CD4-positive, alpha-beta memory T cell (primary cell): Measurements from ENCODE around the gene SHANK3. TPM values are rescaled to one million over a fixed set of nuclear protein-coding genes. Genes with fewer than 3 reads are reported as not detected.
A peak's percentile ranks its signal among the peaks of the same experiment; 100 is the strongest.

Experiments
- CTCF ChIA-PET: fragments of 350-600 bp; sonication (Branson Sonifier 250); formaldehyde crosslinking; loops from one replicate; lab custom pipeline; 2021; ENCODE audit warnings: inconsistent platforms; ENCODE audit not compliant: partially characterized antibody; lab: Charles Lee
- POLR2A ChIA-PET: fragments of 350-600 bp; sonication (Branson Sonifier 250); formaldehyde crosslinking; loops from one replicate; lab custom pipeline; 2021; ENCODE audit not compliant: partially characterized antibody; lab: Charles Lee
- DNase-seq, 5 donors: peaks; one replicate each; pipeline versions ENCODE4 v3.0.0 to v3.0.0-alpha.2; 2020 to 2022; ENCODE audit warnings: mixed read lengths in 1 of 5
- H3K27ac ChIP-seq: one replicate; pipeline ENCODE4 v1.7.0; 2013; ENCODE audit warnings: low read depth, low read length
- H3K27me3 ChIP-seq: 2 replicates; pipeline ENCODE4 v1.7.0; 2013; ENCODE audit warnings: mild to moderate bottlenecking, low read length, moderate library complexity; ENCODE audit not compliant: insufficient read depth
- H3K36me3 ChIP-seq: 2 replicates; pipeline ENCODE4 v1.7.0; 2013; ENCODE audit warnings: mild to moderate bottlenecking, low read length, moderate library complexity; ENCODE audit not compliant: insufficient read depth
- H3K4me1 ChIP-seq: 2 replicates; pipeline ENCODE4 v1.7.0; 2013; ENCODE audit warnings: mild to moderate bottlenecking, low read length, moderate library complexity; ENCODE audit not compliant: insufficient read depth
- H3K4me3 ChIP-seq, 2 donors: one replicate each; pipeline ENCODE4 v1.7.0; 2013; ENCODE audit warnings: low read length in 2 of 2, mild to moderate bottlenecking in 1 of 2
- H3K9me3 ChIP-seq, 2 donors: one replicate each; pipeline ENCODE4 v1.7.0; 2013; ENCODE audit warnings: low read length in 2 of 2, control low read depth in 1 of 2; ENCODE audit not compliant: control insufficient read depth in 1 of 2
- H3K27ac Mint-ChIP-seq, 7 donors: one replicate each; pipeline ENCODE4 v1.8.0; 2020 to 2021; ENCODE audit warnings: mixed read lengths in 7 of 7, mild to moderate bottlenecking in 6 of 7, inconsistent platforms in 3 of 7, moderate library complexity in 3 of 7
- H3K27me3 Mint-ChIP-seq, 2 donors: one replicate each; pipeline ENCODE4 v1.8.0; 2020 to 2021; ENCODE audit warnings: mixed read lengths in 2 of 2
- H3K36me3 Mint-ChIP-seq, 2 donors: one replicate each; pipeline ENCODE4 v1.8.0; 2020 to 2021; ENCODE audit warnings: mixed read lengths in 2 of 2, inconsistent platforms in 1 of 2, mild to moderate bottlenecking in 1 of 2
- H3K4me1 Mint-ChIP-seq, 4 donors: one replicate each; pipeline ENCODE4 v1.8.0; 2020 to 2021; ENCODE audit warnings: mixed read lengths in 4 of 4, mild to moderate bottlenecking in 1 of 4
- H3K4me3 Mint-ChIP-seq, 8 donors: one replicate each; pipeline ENCODE4 v1.8.0; 2020 to 2021; ENCODE audit warnings: mixed read lengths in 8 of 8, mild to moderate bottlenecking in 7 of 8, moderate library complexity in 6 of 8, inconsistent platforms in 3 of 8
- H3K9me3 Mint-ChIP-seq, 8 donors: one replicate each; pipeline ENCODE4 v1.8.0; 2020 to 2021; ENCODE audit warnings: mixed read lengths in 8 of 8, mild to moderate bottlenecking in 5 of 8, inconsistent platforms in 3 of 8, moderate library complexity in 1 of 8
- intact Hi-C: fragments of 100-400 bp; cut with micrococcal nuclease; formaldehyde crosslinking; loops from one replicate; pipeline ENCODE4 v1.15.1; 2023
- polyA plus RNA-seq, 2 donors: library from polyadenylated mRNA; unstranded; fragments of 300-500 nt; fragmentation: Illumina TruSeq; gene quantifications; one replicate each; pipeline ENCODE4 v1.2.3, GENCODE V29; 2021
- total RNA-seq, 2 experiments: library from RNA; stranded (reverse); gene quantifications; one replicate each; pipeline ENCODE4 v1.2.3, GENCODE V29; 2021

The SHANK3 gene
- total and polyA plus RNA-seq, 4 experiments from 2014 or later = not detected

DNA sequence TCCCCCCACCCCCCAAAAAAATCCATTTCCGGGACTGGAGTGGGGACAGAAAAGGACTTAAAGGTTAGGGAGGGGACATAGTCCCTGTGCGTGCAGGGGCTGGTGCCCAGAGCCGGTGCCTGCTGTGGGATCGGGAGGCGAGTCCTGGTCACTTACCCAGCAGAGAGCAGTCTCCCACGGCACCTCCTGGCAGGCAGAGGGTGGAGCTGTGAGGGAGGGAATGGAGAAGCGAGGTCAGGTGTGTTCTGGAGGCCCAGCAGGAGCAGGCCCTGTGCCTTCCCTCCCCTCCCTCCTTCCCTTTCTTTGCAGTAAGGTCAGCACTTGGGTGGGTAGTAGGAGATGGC is 28.4 kb downstream of the SHANK3 start:
- Histone ChIP-seq H3K4me1 (peaks cover 11% of the 10 kb centered on the region), H3K9me3 (no peaks in the 10 kb centered on the region), H3K36me3 (no peaks in the 10 kb centered on the region), H3K4me3 (no peak overlapping the region), H3K27ac (no peak overlapping the region), H3K27me3 (no peaks in the 10 kb centered on the region)
- peaks cover 9 to 23% (median 11%) of the 10 kb centered on the region in 4 donors for H3K4me1 Mint-ChIP-seq
- H3K27ac Mint-ChIP-seq = peak overlapping the region in 1 of 7 donors; percentile 53
- ChIA-PET CTCF (no interaction called here), POLR2A (no interaction called here)
- H3K27me3 Mint-ChIP-seq = no peaks in the 10 kb centered on the region
- H3K36me3 Mint-ChIP-seq = no peaks in the 10 kb centered on the region
- DNase-seq = no peak
- H3K9me3 Mint-ChIP-seq = no peaks in the 10 kb centered on the region
- intact Hi-C loops = no loop called here
- H3K4me3 Mint-ChIP-seq = no peak overlapping the region

DNA sequence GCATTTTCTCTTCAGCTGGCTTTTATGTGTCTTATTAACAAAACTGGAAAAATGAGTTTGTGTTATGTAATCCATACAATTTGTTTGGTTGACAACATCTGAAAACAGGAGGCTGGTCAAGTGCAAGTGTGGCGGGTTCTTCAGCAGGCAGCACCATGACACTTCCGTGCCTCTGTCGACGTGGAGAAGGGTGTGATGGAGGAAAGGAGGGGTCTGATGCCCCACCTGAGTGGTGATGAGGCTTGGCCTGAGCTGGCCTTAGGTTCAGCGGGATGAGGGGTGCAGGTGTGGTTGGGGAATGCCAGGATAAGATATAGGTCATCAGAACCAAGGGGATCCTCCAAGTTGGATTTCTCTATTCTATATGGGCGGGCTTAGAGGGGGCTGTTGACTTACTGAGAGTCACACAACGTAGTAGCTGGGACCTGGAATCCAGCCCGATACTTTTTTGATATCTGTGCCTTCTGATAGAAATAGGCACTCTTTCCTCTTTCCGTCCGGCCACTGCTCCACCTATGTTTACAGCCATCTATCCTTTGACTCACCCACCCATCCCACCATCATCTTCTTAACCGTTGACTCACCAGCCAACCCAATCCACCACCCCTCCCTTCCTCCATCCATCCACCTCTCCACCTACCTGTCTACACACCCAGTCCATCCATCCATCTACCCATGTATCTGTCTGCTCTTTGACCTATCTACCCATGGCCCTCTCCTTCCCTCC is 29.0 kb downstream of the SHANK3 start:
- CTCF ChIA-PET = no interaction called here
- POLR2A ChIA-PET = no interaction called here

DNA sequence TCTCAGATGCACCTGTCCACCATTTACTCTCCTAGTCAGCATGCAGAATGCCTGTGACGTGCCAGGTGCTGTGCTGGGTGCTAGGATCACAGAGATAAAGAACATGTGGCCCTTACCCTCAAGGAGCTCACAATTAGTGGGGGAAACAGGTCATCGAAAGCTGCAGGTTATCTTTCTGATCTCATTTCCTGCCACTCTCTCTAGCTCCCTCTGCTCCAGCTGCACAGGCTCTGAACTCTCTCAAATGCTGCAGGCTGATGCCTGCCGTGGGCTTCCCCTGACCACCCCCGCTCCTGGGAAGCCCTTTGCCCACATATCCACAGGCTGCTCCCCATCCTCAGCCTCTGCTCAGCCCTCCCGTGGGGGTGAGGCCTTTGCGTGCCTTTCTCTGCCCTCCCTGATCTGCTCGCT is 29.6 kb downstream of the SHANK3 start:
- peak in 1 of 5 donors; percentile 6 for DNase-seq
- H3K4me1 ChIP-seq = peaks cover 11% of the 10 kb centered on the region
- peak overlapping the region in 6 of 7 donors; percentile 21 to 80 (median 26) for H3K27ac Mint-ChIP-seq
- H3K4me3 ChIP-seq = no peak overlapping the region
- no peaks in the 10 kb centered on the region for H3K9me3 Mint-ChIP-seq
- H3K36me3 Mint-ChIP-seq = no peaks in the 10 kb centered on the region
- H3K4me3 Mint-ChIP-seq = peak overlapping the region in 1 of 8 donors; percentile 52
- no peaks in the 10 kb centered on the region for H3K27me3 Mint-ChIP-seq
- H3K9me3 ChIP-seq = no peaks in the 10 kb centered on the region
- no peak overlapping the region for H3K27ac ChIP-seq
- H3K36me3 ChIP-seq = no peaks in the 10 kb centered on the region
- POLR2A ChIA-PET = no interaction called here
- no peaks in the 10 kb centered on the region for H3K27me3 ChIP-seq
- CTCF ChIA-PET = no interaction called here
- H3K4me1 Mint-ChIP-seq = peaks cover 9 to 23% (median 11%) of the 10 kb centered on the region in 4 donors
- intact Hi-C loops = no loop called here

More for the DNA sequence above, 29.0 kb downstream of the SHANK3 start:
- Mint-ChIP-seq H3K27ac (peak overlapping the region in 4 of 7 donors; percentile 19 to 48 (median 36)), H3K4me3 (no peak overlapping the region), H3K9me3 (no peaks in the 10 kb centered on the region), H3K36me3 (no peaks in the 10 kb centered on the region), H3K4me1 (peaks cover 9 to 23% (median 11%) of the 10 kb centered on the region in 4 donors), H3K27me3 (no peaks in the 10 kb centered on the region)
- no peaks in the 10 kb centered on the region for H3K27me3 ChIP-seq
- intact Hi-C loops = no loop called here
- DNase-seq = no peak
- H3K36me3 ChIP-seq = no peaks in the 10 kb centered on the region
- no peaks in the 10 kb centered on the region for H3K9me3 ChIP-seq
- no peak overlapping the region for H3K27ac ChIP-seq
- H3K4me1 ChIP-seq = peaks cover 11% of the 10 kb centered on the region
- H3K4me3 ChIP-seq = no peak overlapping the region

DNA sequence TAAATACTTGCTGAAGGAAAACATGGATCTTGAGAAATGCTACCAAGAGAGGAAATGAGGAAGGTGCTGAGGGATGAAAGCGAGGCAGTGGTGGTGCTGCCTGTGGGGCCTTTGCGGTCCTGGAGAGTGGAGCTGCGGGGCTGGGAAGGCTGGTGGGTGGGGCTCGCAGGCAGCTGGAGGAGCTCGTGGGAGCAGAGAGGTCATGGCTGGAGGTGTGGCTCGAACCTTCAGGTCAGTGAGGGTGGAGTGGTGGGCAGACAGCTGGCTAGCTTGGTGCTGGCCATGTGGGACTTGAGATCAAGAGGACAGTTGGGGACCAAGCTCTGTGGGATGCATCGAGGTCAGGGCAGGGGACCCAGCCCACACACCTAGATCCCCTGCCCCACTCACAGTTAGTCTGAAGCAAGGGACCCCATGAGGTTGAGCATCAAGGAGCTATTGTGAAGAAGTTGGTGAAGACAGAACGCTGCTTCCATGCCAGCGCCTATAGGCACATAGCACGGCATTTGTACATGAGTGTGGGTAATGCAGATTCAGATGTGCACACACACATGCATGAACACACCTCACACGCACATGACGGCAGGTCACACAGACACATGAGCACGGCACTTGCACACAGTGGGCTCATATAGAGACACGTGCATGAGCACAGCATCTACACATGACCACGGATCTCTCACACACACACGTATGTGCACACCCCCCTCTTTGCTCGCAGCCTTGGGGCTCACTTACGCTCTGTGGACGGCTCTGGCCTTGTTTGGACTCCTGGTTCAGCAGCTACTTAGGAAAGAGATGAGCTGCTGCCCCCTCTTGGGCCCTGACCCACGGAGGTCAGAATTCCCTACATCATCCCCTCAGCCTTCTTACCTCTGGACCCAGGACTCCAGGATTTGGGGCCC is 30.4 kb downstream of the SHANK3 start:
- Histone ChIP-seq H3K27me3 (no peaks in the 10 kb centered on the region), H3K4me1 (peaks cover 11% of the 10 kb centered on the region), H3K4me3 (no peak overlapping the region), H3K36me3 (no peaks in the 10 kb centered on the region), H3K9me3 (no peaks in the 10 kb centered on the region), H3K27ac (no peak overlapping the region)
- Mint-ChIP-seq H3K9me3 (no peaks in the 10 kb centered on the region), H3K27me3 (no peaks in the 10 kb centered on the region), H3K36me3 (no peaks in the 10 kb centered on the region), H3K4me1 (peaks cover 9 to 23% (median 11%) of the 10 kb centered on the region in 4 donors), H3K27ac (peak overlapping the region in 4 of 7 donors; percentile 28 to 80 (median 64)), H3K4me3 (peak overlapping the region in 1 of 8 donors; percentile 52)
- intact Hi-C loops = no loop called here
- DNase-seq = no peak
- CTCF ChIA-PET = no interaction called here
- POLR2A ChIA-PET = no interaction called here

DNA sequence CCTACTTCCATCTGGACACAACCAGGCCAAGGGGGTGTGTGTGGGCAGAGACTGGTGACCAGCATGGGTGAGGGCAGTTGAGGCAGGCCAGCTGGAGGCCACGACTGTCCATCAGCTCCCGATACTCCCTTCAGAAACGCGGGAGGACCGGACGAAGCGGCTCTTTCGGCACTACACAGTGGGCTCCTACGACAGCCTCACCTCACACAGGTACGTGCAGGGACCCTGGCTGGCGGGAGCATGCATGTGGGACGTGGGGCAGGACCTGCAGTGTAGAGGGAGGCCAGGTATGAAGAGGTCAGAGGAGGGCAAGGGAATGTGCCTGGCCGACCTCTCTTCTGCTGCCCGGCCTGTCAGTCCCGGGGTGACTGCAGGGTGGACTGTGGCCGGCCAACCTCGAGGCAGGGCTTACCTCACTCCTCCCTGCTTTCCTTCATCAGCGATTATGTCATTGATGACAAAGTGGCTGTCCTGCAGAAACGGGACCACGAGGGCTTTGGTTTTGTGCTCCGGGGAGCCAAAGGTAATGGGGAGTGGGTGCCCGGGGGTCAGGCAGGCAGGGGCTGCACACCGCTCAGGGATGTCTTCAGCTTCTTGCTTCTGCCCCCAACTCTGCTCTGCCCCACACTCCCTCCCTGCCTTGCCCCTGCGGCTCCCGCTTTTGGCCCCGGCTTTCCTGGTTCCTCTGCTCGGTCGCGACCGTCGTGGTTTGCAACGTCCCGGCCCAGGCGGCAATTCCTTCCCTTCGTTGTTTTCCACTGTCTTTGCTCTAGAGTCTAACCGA is 31.3 kb downstream of the SHANK3 start:
- Mint-ChIP-seq H3K4me1 (peaks cover 9 to 23% (median 11%) of the 10 kb centered on the region in 4 donors), H3K27me3 (peaks cover under 1 to 2% of the 10 kb centered on the region in 2 donors), H3K36me3 (no peaks in the 10 kb centered on the region), H3K9me3 (no peaks in the 10 kb centered on the region), H3K27ac (no peak overlapping the region), H3K4me3 (no peak overlapping the region)
- DNase-seq = no peak
- CTCF ChIA-PET = no interaction called here
- intact Hi-C loops = no loop called here
- H3K36me3 ChIP-seq = no peaks in the 10 kb centered on the region
- H3K4me1 ChIP-seq = peaks cover 11% of the 10 kb centered on the region
- POLR2A ChIA-PET = no interaction called here
- no peak overlapping the region for H3K27ac ChIP-seq
- H3K4me3 ChIP-seq = no peak overlapping the region
- H3K27me3 ChIP-seq = no peaks in the 10 kb centered on the region
- H3K9me3 ChIP-seq = no peaks in the 10 kb centered on the region

DNA sequence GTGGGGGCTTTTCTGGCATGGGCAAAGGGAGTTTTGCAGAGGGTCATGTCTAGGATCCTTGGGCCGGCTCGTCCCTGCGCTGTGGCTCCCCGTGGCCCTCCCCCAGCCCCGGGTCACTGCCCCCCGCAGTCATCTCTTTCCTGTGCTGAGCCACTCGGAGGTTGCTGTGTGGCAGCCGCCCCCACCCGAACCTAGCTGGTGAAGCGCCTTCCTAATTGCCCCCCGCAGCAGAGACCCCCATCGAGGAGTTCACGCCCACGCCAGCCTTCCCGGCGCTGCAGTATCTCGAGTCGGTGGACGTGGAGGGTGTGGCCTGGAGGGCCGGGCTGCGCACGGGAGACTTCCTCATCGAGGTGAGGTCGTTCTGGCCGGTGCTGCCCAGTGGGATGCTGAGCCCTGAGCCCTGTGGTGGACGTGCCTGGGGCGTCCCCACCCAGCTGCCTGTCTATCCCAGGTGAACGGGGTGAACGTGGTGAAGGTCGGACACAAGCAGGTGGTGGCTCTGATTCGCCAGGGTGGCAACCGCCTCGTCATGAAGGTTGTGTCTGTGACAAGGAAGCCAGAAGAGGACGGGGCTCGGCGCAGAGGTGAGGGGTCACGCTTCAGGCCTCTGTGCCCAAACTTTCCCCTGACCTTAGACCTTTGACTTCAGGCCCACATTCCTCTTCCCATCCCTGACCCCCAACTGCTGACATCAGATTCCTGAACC is 32.0 kb downstream of the SHANK3 start:
- no peaks in the 10 kb centered on the region for H3K9me3 ChIP-seq
- peaks cover 11% of the 10 kb centered on the region for H3K4me1 ChIP-seq
- no peaks in the 10 kb centered on the region for H3K9me3 Mint-ChIP-seq
- no peak overlapping the region for H3K27ac Mint-ChIP-seq
- no peak overlapping the region for H3K27ac ChIP-seq
- no peak for DNase-seq
- H3K4me3 ChIP-seq = no peak overlapping the region
- no peaks in the 10 kb centered on the region for H3K36me3 ChIP-seq
- ChIA-PET POLR2A (no interaction called here), CTCF (no interaction called here)
- H3K27me3 Mint-ChIP-seq = peaks cover 2 to 3% of the 10 kb centered on the region in 2 donors
- no peak overlapping the region for H3K4me3 Mint-ChIP-seq
- H3K4me1 Mint-ChIP-seq = peaks cover 9 to 23% (median 11%) of the 10 kb centered on the region in 4 donors
- intact Hi-C loops = no loop called here
- H3K36me3 Mint-ChIP-seq = no peaks in the 10 kb centered on the region
- H3K27me3 ChIP-seq = no peaks in the 10 kb centered on the region
